PC-9 (cell line): ENCODE results near the gene LY86.

ENCODE experiments used
- CTCF ChIP-seq: fragments of 200-600 bp; sonication (generic); conservative IDR thresholded peaks from 2 replicates; pipeline ENCODE4 v1.6.1; 2017; ENCODE audit warnings: mixed run types, antibody characterized with exemption, mild to moderate bottlenecking, moderate library complexity
- EZH2 ChIP-seq: fragments of 200-600 bp; sonication (generic); IDR thresholded peaks from 2 replicates; pipeline ENCODE4 v1.8.0; 2017; ENCODE audit warnings: antibody characterized with exemption, low read depth

DNA sequence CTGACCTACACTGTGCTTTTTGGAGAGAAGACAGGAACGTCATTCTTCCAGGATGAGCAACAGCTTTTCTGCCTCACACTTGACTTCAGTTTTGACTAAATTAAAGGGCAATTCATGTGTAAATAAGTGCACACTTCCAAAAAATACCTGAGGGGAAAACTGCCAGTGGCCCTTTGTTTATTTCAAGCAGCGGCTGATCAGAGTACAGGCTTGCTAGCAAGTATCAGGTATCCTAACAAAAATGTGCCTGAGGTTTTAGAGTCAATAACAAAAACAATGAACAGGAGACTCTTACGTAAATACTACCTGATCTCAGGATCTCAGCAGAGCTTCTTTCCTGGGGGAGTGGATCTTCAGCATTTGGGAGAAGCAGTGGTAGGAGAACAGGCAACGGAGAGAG is 12.4 kb downstream of the LY86 start:
- TF ChIP-seq EZH2 (no peak), CTCF (no peak)
